Left forelimb (tissue), 1 donor: ENCODE data around the gene ARSG.
"Not testable (repeated sequence)": the region's sequence is repeated elsewhere in the genome, so short reads cannot be mapped to it uniquely, and the experiment has no call there.

Source experiments
- DNase-seq: peaks from one replicate; pipeline ENCODE4 v3.0.0-alpha.2; 2018; ENCODE audit warnings: low spot score

ARSG gene

GRCh38 chr17:68306819-68307218 lies 15.5 kb downstream of the ARSG start:
- DNase-seq = no peak

GRCh38 chr17:68307443-68307842 lies 16.1 kb downstream of the ARSG start:
- DNase-seq = no peak

GRCh38 chr17:68308486-68308885 lies 17.2 kb downstream of the ARSG start:
- DNase-seq = not testable (repeated sequence)

GRCh38 chr17:68309066-68309670 lies 17.9 kb downstream of the ARSG start:
- DNase-seq = not testable (repeated sequence)

GRCh38 chr17:68310152-68310551 lies 18.9 kb downstream of the ARSG start:
- DNase-seq = no peak

- no peak for DNase-seq
Measured at GRCh38 chr17:68314916-68315535, 23.7 kb downstream of the ARSG start.

GRCh38 chr17:68315930-68316329 lies 24.6 kb downstream of the ARSG start:
- no peak for DNase-seq

- DNase-seq = no peak
Measured at GRCh38 chr17:68317458-68317857, 26.2 kb downstream of the ARSG start.

- DNase-seq = no peak
Measured at GRCh38 chr17:68318103-68318991, 27.1 kb downstream of the ARSG start.

GRCh38 chr17:68319410-68320162 lies 28.3 kb downstream of the ARSG start:
- DNase-seq = no peak

- DNase-seq = no peak
Measured at GRCh38 chr17:68320311-68320865, 29.1 kb downstream of the ARSG start.

- no peak for DNase-seq
Measured at GRCh38 chr17:68320943-68321555, 29.8 kb downstream of the ARSG start.

- no peak for DNase-seq
Measured at GRCh38 chr17:68321556-68321954, 30.3 kb downstream of the ARSG start.

GRCh38 chr17:68322630-68323029 lies 31.3 kb downstream of the ARSG start:
- no peak for DNase-seq

- DNase-seq = no peak
Measured at GRCh38 chr17:68324114-68324513, 32.8 kb downstream of the ARSG start.

GRCh38 chr17:68324654-68325336 lies 33.5 kb downstream of the ARSG start:
- no peak for DNase-seq

GRCh38 chr17:68325961-68326360 lies 34.7 kb downstream of the ARSG start:
- DNase-seq = no peak

- no peak for DNase-seq
Measured at GRCh38 chr17:68326681-68327080, 35.4 kb downstream of the ARSG start.

GRCh38 chr17:68327823-68328557 lies 36.7 kb downstream of the ARSG start:
- DNase-seq = no peak

GRCh38 chr17:68328676-68329075 lies 37.4 kb downstream of the ARSG start:
- no peak for DNase-seq
